Measurements from ENCODE around the gene CGNL1. TPM values are rescaled to one million over a fixed set of nuclear protein-coding genes. Genes with fewer than 3 reads are reported as not detected.

CGNL1 gene
- total RNA-seq, 2 donors from 2014 or later, result 82.6 to 98.0 TPM

DNA sequence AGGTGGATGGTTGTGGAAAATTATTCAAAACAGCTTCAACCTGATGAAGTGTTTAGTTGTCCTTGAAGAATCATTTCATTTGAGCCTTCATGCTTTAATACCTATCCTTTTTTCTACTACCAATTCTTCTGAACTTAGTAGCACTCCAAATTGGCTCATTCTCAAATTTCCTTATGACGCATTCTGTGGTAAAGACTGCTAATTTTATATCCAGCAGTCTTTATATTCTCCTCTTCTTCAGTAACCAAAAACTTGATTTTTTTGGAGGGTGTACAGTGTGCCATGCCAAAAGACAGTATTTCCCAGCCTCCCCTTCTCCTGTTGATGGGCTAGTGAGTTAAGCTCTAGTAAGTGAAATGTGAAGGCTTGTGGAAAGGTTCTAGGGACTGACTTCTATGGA lies 25.2 kb downstream of the CGNL1 start:
- Mint-ChIP-seq H3K4me3 (no peak overlapping the region), H3K27me3 (ENCODE audit: insufficient read depth) (no peaks in the 10 kb centered on the region), H3K36me3 (ENCODE audit: low read depth) (peaks cover 34% of the 10 kb centered on the region), H3K4me1 (peaks cover 55% of the 10 kb centered on the region), H3K27ac (no peak overlapping the region), H3K9me3 (peaks cover 6% of the 10 kb centered on the region)
- Histone ChIP-seq H3K9me3 (ENCODE audit: control insufficient read depth, low read length) (peaks cover 14% of the 10 kb centered on the region), H3K36me3 (ENCODE audit: control insufficient read depth, insufficient read depth, low read length) (peaks cover 23% of the 10 kb centered on the region), H3K4me3 (ENCODE audit: low read length) (no peak overlapping the region), H3K9ac (ENCODE audit: extremely low read depth, low read length, poor library complexity, severe bottlenecking) (no peak overlapping the region), H3K27ac (ENCODE audit: low read depth, low read length) (no peak overlapping the region), H3K27me3 (ENCODE audit: control insufficient read depth, insufficient read depth, low read length, poor library complexity, severe bottlenecking) (no peaks in the 10 kb centered on the region), H3K4me1 (ENCODE audit: control insufficient read depth, insufficient read depth, low read length) (peaks cover 35% of the 10 kb centered on the region)
- 100% methylated on average over 1 of the region's 1 CpG for WGBS, 2 experiments (ENCODE audit: insufficient coverage in 1 of 2, insufficient read length in 1 of 2)
- TF ChIP-seq, protein P1, sequence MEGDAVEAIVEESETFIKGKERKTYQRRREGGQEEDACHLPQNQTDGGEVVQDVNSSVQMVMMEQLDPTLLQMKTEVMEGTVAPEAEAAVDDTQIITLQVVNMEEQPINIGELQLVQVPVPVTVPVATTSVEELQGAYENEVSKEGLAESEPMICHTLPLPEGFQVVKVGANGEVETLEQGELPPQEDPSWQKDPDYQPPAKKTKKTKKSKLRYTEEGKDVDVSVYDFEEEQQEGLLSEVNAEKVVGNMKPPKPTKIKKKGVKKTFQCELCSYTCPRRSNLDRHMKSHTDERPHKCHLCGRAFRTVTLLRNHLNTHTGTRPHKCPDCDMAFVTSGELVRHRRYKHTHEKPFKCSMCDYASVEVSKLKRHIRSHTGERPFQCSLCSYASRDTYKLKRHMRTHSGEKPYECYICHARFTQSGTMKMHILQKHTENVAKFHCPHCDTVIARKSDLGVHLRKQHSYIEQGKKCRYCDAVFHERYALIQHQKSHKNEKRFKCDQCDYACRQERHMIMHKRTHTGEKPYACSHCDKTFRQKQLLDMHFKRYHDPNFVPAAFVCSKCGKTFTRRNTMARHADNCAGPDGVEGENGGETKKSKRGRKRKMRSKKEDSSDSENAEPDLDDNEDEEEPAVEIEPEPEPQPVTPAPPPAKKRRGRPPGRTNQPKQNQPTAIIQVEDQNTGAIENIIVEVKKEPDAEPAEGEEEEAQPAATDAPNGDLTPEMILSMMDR (conservative IDR thresholded peaks at IDR 0.05), result no peak
- no peak for DNase-seq

DNA sequence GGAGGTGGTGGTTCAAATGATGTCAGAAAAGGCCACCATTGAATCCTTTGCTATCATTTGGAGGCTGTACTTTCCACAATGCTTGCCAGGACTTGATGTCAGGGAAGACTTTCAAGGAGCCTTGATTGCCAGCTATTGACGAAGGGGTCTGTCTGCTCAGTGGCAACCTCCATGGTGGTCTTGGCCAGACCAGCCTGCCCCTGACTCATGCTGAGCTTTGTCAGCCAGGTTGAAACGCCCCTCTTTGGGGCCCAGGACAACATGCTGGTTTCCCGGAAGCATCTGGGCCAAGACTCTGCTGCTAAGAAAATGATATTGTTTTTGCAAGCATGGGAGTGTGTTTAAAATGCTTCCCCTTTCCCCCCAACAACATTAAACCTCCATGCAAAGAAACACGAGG lies 26.7 kb downstream of the CGNL1 start:
- Histone ChIP-seq H3K27me3 (ENCODE audit: control insufficient read depth, insufficient read depth, low read length, poor library complexity, severe bottlenecking) (no peaks in the 10 kb centered on the region), H3K9ac (ENCODE audit: extremely low read depth, low read length, poor library complexity, severe bottlenecking) (no peak overlapping the region), H3K4me1 (ENCODE audit: control insufficient read depth, insufficient read depth, low read length) (peaks cover 35% of the 10 kb centered on the region), H3K27ac (ENCODE audit: low read depth, low read length) (peak overlapping the region; percentile 55), H3K4me3 (ENCODE audit: low read length) (no peak overlapping the region), H3K9me3 (ENCODE audit: control insufficient read depth, low read length) (peaks cover 14% of the 10 kb centered on the region), H3K36me3 (ENCODE audit: control insufficient read depth, insufficient read depth, low read length) (peaks cover 19% of the 10 kb centered on the region)
- H3K27ac Mint-ChIP-seq, result peak overlapping the region; percentile 14
- DNase-seq, result peak; percentile 43
- peaks cover 6% of the 10 kb centered on the region for H3K9me3 Mint-ChIP-seq
- TF ChIP-seq, protein P1 (conservative IDR thresholded peaks at IDR 0.05), result no peak
- peaks cover 58% of the 10 kb centered on the region for H3K4me1 Mint-ChIP-seq
- H3K36me3 Mint-ChIP-seq (ENCODE audit: low read depth), result peaks cover 41% of the 10 kb centered on the region
- WGBS, 2 experiments (ENCODE audit: insufficient coverage in 1 of 2, insufficient read length in 1 of 2), result 36 to 59% methylated on average over 1 to 4 of the region's 4 CpGs
- H3K27me3 Mint-ChIP-seq (ENCODE audit: insufficient read depth), result no peaks in the 10 kb centered on the region
- H3K4me3 Mint-ChIP-seq, result no peak overlapping the region

DNA sequence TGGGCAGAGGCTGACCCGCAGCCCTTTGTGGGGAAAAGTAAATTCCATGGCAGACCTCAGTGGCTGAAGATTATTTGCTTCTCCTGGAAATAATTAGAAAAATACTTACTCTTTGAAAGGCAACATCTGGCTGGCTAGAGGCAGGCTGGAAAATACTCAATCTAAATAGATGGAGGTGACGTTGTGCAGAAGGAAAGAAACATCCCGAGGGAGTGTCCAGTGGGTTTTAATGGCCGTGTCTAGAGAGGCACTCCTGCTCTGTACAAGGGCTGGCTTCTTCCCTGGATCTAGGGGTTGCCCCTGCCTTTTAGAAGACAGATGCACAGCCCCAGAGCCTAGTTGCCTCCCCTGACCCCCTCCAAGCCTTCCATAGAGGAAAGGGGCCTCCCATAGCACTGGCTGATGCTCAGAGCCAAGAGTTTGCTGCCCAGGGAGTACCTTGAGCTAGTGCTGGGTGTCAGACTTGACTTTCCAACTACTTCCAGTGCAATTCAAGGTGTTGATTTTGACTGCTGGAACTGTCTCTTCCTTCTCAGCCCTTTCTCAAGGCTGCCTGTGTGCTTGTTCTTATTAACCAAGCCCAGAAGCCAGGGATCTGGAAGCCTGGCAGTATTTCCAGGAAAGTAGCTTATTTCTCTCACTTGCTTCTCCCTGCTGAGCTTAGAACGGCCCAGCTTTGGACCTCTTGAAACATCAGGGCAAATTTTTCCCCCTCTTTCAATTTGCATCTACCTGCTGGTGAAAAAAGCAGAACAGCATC lies 27.4 kb downstream of the CGNL1 start:
- Histone ChIP-seq H3K9me3 (ENCODE audit: control insufficient read depth, low read length) (peaks cover 14% of the 10 kb centered on the region), H3K4me3 (ENCODE audit: low read length) (no peak overlapping the region), H3K36me3 (ENCODE audit: control insufficient read depth, insufficient read depth, low read length) (peaks cover 24% of the 10 kb centered on the region), H3K9ac (ENCODE audit: extremely low read depth, low read length, poor library complexity, severe bottlenecking) (no peak overlapping the region), H3K27me3 (ENCODE audit: control insufficient read depth, insufficient read depth, low read length, poor library complexity, severe bottlenecking) (no peaks in the 10 kb centered on the region), H3K4me1 (ENCODE audit: control insufficient read depth, insufficient read depth, low read length) (peaks cover 35% of the 10 kb centered on the region), H3K27ac (ENCODE audit: low read depth, low read length) (peak overlapping the region; percentile 55)
- peaks cover 6% of the 10 kb centered on the region for H3K9me3 Mint-ChIP-seq
- peaks cover 43% of the 10 kb centered on the region for H3K36me3 Mint-ChIP-seq (ENCODE audit: low read depth)
- 90 to 91% methylated on average over 4 to 5 of the region's 5 CpGs for WGBS, 2 experiments (ENCODE audit: insufficient coverage in 1 of 2, insufficient read length in 1 of 2)
- peak; percentile 55 for DNase-seq
- peaks cover 50% of the 10 kb centered on the region for H3K4me1 Mint-ChIP-seq
- no peaks in the 10 kb centered on the region for H3K27me3 Mint-ChIP-seq (ENCODE audit: insufficient read depth)
- peak overlapping the region; percentile 70 for H3K27ac Mint-ChIP-seq
- TF ChIP-seq, protein P1 (conservative IDR thresholded peaks at IDR 0.05), result no peak
- H3K4me3 Mint-ChIP-seq, result no peak overlapping the region

All from endodermal cell (in vitro differentiated cells).